HG03045 (cell line): Measurements from ENCODE around the gene GRIFIN.
"Not testable (repeated sequence)": the region's sequence is repeated elsewhere in the genome, so short reads cannot be mapped to it uniquely, and the experiment has no call there.

Experiments used
- ATAC-seq: cut with Tn5 transposase; IDR thresholded peaks from one replicate; pipeline ENCODE4 v1.9.1; 2021; ENCODE audit warnings: mild to moderate bottlenecking, moderate library complexity; ENCODE audit not compliant: unreplicated experiment

The GRIFIN gene

DNA sequence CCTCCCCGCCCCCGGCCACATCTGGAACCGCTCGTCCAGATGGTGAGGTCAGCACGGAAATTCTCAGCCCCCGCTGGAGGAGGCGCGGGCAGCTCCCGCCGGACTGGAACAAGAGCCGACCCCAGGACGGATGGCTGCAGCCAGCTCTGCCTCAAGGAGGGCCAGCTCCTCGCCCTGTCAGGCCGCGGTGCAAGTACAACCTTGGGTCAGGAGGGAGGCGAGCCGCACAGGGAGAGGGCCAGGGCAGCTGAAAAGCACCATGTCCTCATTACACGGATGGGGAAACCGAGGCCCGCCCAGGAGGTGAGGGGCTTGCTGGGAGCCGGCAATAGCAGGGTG lies 3.8 kb upstream of the GRIFIN start:
- no peak for ATAC-seq

DNA sequence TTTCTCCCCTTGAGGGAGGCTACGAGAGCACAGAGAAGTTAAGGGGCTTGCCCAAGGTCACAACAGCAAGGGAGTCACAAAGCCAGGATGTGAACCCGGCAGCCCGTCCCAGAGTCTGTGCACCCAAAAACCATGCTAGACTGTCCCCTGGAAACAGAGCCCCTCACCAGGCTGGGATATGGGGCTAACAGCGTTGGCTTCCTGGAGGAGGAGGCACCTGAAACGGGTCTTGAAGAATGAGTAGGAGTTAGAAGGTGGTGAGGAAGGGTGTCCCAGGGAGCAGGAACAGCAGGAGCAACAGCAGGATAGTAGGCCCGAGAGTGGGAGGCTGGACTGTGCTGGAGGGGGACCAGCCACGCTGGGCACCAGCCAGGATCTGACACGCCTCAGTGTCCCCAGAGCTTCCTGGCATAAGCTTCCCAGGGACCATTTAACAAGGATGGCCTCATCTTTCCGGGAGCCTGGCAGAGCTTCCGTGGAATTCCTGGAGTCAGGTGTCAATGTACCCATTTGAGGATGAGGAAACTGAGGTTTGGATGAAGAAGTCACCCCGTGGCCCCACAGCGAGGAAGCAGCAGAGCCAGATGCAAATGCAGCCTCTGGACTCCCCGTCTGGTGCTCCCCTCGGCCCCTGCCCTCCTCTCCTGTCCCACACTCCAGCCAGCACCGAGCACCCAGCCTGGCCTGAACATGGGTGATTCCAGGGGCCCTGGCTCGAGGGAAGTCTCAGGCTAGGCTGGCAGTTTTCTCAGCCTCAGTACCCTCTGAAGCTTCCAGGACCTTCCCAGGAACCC lies 3.3 kb upstream of the GRIFIN start:
- no peak for ATAC-seq

DNA sequence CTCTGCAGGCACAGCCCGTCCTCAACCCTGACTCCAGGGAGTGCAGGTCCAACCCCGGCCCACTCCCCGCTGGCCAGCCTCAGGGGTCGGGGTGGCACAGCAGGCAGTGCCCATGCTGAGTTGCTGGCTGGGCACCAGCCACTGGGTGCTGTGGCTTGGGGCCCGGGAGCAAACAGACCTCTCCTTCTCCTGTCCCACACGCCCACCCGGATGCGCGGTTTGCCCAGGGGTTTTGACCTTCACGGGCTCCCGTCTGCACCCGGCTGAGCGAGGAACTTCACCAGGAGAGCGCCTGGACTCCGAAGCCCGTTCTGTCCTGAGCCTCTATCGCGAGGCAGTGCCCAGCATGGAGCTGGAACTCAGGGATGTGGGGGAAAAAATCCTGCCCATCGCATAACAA lies 2.6 kb upstream of the GRIFIN start:
- no peak for ATAC-seq

DNA sequence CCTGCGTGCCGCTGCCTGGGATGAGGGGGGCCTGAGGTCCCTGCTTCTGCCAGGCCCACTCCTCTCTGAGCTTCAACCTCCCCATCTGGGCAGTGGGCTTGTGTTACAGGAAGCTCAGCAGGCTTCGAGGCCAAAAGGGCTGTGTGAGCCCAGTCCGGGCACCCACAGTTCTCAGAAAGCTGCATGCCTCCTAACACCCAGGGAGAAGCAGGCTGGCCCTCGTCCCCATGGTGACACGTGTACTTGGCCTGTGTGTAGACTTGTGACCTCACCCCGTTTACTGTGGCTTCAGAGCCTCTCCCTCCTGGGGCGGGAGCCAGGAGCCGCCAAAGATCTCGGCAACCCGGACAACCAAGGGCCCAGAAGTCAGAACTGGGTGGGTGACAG lies 2.2 kb upstream of the GRIFIN start:
- no peak for ATAC-seq

DNA sequence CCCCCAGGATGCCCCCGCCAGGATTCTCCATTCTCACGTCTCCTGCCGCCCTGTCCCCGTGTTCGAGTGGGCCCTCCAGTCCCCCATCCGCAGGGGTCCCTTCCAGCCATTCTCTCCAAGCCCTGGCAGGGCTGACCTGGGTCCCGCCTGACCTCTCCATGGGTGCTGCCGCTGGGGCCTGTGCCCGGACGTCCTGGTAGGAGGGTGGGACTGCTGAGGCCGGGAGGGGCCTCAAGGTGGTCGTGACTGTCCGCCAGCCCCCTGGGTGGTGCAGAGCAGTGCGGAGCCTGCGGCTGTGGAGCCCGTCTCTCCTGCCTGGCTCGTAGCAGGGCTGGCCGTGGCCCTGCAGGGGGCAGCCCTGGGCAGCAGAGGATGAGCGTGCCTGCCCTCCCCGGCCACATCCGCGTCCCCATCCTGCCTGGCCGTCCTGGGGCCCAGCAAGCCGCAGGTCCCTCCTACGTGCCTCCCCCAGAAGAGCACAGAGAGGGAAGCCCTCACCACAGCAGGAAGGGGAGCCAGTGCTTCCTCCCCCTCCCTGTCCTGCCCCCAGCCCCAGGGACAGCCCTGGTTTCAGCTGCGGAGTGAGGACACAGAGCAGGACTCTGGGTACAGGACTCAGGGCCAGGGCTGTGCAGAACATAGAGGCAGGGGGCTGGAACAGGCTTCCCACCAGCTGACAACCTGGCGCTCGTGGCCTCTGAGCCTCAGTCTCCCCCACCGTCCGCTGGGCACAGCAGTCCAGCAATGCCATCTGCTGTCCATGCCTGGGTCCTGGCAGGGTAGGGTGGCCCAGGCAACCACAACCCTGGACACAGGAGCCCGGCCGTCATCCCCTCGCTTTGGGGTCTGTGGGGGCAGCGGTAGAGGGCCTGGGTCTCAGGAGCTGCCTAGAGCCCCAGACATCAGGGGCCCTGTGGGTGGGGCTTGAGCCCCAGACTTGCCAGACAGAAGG lies 1.5 kb upstream of the GRIFIN start:
- no peak for ATAC-seq

DNA sequence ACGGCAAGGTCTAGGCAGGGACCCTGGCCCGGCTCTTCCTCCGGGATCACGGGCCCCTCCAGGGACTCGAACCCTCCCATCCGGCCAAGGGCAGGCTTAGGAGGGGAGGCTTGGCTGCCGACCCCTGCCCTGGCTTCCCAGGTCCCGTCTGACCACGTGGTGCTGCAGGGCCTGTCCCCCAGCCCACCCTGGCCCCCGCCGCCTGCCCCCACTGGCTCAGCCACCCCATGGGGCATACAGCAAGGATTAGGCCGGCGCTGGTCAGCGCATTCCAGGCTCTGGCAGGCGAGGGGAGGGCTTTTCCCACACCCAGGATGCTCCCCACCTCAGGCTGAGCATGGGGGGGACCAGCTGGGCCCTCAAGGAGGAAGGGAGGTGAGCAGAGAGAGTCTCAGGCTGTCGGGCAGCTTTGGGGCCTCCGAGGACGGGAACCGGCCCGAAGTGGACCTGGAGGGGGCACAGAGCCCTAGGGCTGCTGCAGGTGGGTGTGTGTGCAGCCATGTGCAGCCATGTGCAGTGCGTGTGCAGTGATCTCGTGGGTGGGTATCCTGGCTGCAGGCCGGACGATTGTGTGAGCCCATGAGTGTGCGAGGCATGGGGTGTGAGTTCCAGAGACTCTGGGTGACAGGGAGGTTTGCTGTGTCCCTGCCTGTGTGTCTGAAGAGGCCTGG lies 713 bp upstream of the GRIFIN start:
- ATAC-seq: no peak

DNA sequence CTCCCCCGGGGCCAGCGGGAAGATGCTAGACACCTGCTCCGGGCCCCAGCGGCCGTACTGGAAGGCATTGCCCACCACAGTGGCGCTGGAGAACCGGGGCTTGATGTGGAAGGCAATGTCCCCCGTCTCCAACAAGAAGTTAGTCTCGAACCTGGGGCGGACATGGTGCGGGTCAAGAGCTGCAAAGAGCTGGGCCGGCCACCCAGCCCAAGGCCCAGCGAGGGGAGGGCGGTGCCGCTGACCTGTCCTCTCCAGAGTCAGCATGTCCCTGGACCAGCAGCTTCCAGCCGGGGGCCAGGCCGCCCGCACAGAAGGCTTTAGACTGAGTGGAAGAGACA lies 551 bp downstream of the GRIFIN start:
- ATAC-seq: no peak

DNA sequence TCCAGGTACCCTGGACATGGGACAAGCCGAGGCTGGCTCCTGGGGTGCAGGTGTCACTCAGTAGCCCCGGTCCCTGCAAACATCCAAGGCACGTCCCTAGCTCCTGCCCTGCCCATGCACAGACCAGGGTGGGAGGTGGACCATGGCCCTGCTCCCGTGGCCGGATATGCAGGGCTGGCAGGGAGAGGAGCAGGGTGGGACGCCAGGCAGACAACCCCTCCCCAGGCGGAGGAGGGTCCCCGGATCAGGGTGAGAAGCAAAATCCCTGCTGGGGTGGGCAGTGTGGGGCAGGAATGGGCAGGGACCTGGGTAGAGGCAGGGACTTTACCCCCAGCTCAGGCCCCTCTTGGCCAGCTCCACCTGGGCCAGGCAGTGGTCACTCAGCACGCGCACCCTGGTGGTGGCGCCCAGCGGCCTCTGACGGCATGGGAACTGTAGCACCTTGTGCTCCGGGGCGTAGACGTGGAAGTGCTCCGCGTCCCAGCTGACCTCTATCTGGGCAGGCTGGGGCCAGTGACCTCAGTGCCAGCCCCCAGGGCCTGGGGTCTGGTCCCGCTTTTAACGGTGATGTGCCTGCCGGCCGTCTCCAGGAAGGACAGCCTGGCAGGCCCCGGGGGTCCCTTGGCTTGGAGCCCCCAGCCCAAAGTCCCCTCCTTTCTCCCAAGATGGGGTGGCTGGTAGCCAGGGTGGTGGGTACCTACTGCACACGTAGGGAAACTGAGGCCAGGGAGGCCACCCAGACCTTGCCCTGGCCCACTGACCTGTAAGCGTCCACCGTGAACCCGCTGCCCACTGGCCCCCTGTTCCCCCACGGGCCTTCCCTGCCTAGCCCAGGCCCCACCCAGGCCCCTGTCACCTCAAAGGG lies 1.2 kb downstream of the GRIFIN start:
- ATAC-seq: no peak

DNA sequence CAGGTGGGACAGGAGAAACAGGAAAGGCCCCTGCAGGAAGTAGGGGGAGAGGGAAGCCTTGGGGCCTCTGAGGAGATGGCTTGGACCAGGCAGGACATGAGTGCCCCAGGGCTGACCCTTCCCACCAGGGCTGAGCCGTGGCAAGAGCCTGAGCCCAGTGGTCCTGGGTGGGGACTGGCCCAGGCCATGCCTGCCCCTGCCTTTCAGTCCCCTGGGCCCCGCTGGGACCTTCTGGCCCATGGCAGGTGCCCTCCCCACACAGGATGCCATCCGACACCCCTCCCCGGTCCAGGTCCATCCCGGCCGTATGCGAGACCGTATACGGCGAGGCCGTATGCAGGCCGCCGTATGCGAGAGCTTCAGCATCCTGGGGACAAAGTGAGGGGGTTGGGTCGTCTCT lies 2.0 kb downstream of the GRIFIN start:
- ATAC-seq: no peak

DNA sequence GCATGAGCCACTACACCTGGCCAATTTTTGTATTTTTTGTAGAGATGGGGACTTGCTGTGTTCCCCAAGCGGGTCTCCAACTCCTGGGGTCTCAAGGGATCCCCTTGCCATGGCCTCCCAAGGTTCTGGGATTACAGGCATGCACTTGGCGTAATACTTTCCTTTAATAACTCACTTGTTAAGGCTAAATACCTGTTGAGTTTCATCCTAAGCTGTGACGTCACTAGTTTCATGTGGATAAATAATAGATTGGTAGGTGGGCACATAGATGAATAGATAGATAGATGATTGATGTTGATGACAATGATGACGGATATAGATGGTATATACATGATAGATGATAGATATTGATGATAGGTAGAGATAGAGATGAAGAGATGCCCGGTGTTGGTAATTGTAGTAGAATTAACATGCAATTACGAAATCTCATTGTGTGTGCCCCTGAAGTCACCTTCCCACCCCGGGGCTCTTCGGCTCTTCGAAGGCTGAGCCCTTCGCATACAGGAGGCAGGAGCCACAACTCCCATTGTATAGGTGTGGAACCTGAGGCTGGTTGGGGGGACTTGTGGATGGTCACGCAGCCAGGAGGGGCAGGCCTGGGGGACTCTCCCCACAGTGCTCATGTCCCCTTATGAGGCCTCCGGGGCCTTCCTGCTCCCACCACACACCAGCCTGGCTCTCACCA lies 2.6 kb downstream of the GRIFIN start:
- no peak for ATAC-seq

DNA sequence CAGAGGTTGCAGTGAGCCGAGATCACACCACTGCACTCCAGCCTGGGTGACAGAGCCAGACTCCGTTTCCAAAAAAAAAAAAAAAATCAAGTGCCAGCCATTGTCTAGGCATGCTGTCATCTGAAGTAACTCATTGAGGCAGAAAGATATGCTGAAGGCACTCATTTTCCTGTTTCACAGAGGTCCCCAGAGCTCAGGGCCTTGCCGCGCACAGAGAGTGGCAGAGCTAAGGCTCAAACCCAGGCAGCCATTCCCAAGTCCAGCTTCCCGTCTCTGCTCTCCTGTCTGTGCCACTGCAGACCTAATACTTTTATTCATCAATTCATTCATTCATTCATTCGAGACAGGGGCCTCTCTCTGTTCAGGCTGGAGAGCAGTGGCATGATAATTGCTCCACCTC lies 3.5 kb downstream of the GRIFIN start:
- no peak for ATAC-seq

DNA sequence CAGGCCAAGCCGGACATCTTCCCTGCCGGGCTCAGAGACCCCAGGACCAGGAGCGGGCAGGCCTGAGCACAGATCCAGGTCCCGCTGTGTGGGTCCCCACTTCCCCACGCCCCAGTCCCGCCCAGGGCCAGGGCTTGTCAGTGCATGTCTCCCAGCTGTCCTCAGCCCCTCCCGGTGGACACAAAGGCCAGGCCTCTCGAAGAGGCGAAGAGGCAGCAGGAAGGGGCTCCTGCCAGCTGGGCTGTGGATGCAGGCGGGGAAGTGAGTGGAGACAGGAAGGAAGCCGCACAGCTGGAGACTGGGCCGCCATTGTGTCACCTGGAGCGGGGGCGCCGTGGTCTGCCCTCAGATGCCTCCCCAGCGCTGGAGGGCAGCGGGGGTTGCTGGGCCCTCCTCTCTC lies 4.8 kb downstream of the GRIFIN start:
- ATAC-seq: no peak

DNA sequence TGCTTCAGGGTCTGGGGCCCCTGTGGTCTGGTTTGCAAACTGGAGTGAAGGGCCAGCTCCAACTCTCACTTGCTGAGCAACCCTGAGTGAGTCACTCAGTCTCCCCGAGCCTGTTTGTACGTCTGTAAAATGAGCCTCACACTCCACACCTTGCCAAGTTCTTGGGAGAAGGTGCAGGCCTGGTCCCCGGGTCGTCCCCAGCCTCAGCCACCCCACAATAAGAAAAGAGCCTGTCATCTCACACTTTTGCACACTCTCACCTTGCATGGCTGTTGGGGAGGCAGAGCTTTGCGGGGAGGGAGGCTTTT lies 5.2 kb downstream of the GRIFIN start:
- no peak for ATAC-seq

DNA sequence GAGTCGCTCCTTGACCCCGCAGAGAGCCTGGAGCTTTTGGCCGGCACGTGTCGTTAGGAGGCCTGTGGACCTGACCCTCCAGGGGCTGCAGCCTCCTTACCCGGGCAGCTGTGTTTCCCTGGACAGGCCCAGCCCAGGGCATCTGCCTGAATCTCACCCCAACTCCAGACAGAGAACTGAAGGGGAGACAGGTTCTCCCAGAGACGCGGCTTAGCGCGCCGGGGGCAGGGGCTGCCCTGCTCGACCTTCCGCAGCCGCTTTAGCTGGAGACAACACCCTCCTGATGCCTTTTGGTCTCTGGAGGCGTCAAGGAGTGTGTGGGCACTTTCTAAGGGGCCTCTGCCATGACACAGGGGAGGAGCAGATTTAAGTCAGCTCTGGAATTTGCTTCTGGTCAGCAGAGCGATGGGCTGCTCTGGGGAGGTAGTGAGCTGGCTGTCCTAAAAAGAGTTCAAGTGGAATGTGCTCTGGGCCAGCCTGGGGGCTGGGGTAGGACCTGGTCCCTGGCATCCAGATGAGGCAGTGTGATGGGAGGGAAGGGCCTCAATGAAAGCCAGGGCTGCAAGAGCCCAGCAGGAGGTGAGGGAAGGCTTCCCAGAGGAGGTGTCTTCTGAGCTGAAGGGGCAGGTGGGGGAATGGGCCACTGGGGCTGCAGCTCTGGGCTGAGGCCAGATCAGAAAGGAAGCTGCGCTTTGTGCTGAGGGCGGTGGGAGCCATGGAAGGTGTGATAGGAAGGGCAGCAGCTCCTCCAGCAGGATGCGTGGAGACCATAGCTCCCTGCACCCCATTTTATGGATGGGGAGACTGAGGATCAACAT lies 5.8 kb downstream of the GRIFIN start:
- ATAC-seq: no peak

DNA sequence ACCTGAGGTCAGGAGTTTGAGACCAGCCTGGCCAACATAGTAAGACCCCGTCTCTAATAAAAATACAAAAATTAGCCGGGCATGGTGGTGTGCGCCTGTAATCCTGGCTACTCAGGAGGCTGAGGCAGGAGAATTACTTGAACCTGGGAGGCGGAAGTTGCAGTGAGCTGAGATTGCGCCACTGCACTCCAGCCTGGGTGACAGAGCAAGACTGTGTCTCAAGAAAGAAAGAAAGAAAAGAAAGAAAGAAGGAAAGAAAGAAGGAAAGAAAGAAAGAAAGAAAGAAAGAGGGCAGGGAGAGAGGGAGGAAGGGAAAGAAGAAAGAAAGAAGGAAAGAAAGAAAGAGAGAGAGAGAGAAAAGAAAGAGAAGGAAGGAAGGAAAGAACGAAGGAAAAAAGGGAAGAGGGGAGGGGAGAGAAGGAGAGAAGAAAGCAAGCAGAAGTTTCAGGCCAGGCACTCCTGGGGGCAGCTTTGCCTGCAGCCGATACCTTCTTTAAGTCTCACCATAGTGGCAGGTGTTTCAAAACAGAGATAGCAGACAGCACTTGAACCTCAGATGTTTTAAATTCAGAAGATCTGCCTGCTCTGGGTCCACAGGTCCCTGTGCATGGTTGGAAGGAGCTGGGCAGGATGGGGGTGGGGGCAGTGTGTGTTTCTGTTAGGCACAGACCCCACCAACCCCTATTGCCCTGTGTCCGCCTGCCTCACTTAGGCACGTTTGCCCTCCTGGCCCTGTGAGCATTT lies 6.6 kb downstream of the GRIFIN start:
- ATAC-seq: not testable (repeated sequence)

DNA sequence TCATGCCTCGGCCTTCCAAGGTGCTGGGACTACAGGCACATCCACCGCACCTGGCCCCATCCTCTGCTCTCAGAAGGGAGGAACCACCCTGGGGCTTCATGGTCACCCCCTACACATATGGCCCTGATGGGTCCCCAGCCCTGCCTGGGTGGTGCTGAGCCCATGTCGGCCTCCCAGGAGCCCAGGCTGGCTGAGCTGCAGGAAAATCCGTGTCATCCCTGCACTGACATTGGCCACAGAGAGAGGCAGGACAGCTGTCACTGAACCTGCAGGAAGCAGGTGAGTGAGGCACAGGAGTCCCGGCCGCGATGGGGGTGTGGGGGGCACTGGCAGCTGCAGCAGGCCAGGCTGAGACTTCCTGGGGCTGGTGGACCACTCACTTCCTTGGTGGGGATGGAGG lies 8.0 kb downstream of the GRIFIN start:
- ATAC-seq: no peak

DNA sequence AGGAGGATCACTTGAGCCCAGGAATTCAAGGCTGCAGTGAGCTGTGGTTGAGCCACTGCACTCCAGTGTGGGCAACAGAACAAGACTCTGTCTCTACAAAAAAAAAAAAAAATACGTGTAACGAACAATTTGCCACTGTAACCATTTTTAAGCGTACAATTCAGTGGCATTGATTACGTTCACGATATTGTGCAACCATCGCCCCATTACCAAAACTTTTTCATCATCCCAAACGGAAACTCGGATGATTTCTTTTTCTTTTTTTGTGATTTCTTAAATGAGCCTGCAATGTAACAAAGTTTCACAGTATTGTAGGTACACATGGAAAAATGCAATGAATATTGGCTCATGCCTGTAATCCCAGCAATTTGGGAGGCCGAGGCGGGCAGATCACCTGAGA lies 9.5 kb downstream of the GRIFIN start:
- ATAC-seq: no peak

DNA sequence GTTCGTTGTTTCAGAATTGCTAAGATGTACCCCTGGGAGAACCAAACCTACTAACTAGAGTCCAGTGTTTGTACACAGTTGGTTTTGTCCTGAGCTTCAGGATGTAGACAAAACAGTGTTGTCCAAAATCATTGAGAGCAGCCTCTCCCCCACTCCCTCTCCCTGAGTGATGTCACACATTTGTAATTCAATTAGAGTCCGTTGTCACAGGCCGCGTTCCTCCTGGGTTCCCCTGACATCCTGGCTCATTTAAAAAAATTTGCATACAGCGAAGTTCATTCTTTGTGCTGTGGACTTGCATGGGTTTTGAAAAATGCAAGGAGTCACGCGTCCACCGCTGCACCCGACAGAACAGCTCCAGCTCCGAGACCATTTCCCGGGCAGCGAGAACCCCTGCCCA lies 10.3 kb downstream of the GRIFIN start:
- no peak for ATAC-seq

DNA sequence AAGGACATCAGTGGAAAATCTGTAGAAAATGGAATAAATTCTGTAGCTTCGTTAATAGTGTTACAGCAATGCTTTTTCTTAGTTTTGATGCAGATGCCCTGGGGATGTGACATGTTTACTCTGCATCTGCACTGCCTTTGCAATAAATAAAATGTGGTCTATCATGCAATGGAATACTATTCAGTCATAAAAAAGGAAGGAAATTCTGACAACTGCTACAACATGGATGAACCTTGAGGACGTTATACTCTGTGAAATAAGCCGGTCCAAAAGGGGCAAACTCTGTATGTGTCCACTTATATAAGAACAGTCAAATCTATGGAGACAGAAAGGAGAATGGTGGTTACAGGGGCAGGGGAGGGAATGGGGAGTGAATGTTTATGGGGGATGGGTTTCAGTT lies 13.5 kb downstream of the GRIFIN start:
- no peak for ATAC-seq
